GM13977 (cell line): ENCODE data around the gene KICS2.
"Not testable (repeated sequence)": the region's sequence is repeated elsewhere in the genome, so short reads cannot be mapped to it uniquely, and the experiment has no call there.

Source experiments
- DNase-seq: peaks from one replicate; pipeline ENCODE4 v3.0.0; 2012; ENCODE audit warnings: low spot score
- in situ Hi-C: fragments of 300-500 bp; cut with MboI; formaldehyde crosslinking; loops from one replicate; pipeline ENCODE4 v1.12.0; 2022; ENCODE audit warnings: low sequenced_read_pairs, low pct_unique_long_range_greater_than_20kb, mixed read lengths, inconsistent platforms; ENCODE audit not compliant: unreplicated experiment
- TF ChIP-seq, protein P1 (sequence below): IDR thresholded peaks from 2 replicates; pipeline ENCODE4 v1.5.1; 2012; ENCODE audit warnings: mild to moderate bottlenecking, control low read depth; ENCODE audit not compliant: insufficient read depth; ENCODE audit errors: extremely low read depth, missing control alignments

KICS2 gene

GRCh38 chr12:64221651-64222008 lies 466 bp downstream of the KICS2 start:
- DNase-seq, result peak; percentile 17
- TF ChIP-seq, protein P1, sequence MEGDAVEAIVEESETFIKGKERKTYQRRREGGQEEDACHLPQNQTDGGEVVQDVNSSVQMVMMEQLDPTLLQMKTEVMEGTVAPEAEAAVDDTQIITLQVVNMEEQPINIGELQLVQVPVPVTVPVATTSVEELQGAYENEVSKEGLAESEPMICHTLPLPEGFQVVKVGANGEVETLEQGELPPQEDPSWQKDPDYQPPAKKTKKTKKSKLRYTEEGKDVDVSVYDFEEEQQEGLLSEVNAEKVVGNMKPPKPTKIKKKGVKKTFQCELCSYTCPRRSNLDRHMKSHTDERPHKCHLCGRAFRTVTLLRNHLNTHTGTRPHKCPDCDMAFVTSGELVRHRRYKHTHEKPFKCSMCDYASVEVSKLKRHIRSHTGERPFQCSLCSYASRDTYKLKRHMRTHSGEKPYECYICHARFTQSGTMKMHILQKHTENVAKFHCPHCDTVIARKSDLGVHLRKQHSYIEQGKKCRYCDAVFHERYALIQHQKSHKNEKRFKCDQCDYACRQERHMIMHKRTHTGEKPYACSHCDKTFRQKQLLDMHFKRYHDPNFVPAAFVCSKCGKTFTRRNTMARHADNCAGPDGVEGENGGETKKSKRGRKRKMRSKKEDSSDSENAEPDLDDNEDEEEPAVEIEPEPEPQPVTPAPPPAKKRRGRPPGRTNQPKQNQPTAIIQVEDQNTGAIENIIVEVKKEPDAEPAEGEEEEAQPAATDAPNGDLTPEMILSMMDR, result no peak
- in situ Hi-C loops, result no loop called here

GRCh38 chr12:64220046-64220445 lies 2.0 kb downstream of the KICS2 start:
- no peak for DNase-seq
- in situ Hi-C loops, result no loop called here
- TF ChIP-seq, protein P1, result no peak

DNA sequence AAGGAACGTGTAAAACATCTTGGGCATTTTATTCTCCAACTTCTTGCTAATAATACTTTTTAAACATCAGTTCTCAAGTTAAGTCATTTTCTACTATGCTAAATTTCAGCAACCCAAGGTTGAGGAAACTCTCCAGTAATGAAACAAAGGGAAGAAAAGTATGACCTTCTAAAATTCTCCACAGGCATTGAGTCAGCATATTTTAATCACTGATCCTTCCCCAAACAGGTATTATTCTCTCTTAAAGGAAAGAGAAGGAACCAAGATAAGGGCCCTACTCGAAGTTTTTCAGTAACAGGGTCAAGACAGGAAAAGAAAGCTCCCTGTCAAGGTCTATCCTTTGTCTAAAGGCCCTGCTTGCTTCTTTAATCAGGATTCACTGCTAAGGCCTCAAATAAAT lies 3.0 kb downstream of the KICS2 start:
- in situ Hi-C loops, result no loop called here

GRCh38 chr12:64218597-64218996 lies 3.5 kb downstream of the KICS2 start:
- in situ Hi-C loops, result no loop called here
- DNase-seq, result no peak
- TF ChIP-seq, protein P1, result no peak

More for the DNA sequence above, 3.0 kb downstream of the KICS2 start:
- no peak for DNase-seq
- TF ChIP-seq, protein P1, result no peak

GRCh38 chr12:64217643-64218042 lies 4.5 kb downstream of the KICS2 start:
- DNase-seq, in situ Hi-C loops: not testable (repeated sequence)

- in situ Hi-C loops, result no loop called here
- no peak for DNase-seq
- TF ChIP-seq, protein P1, result no peak
Measured at GRCh38 chr12:64216239-64216638, 5.9 kb downstream of the KICS2 start.

GRCh38 chr12:64212119-64212746 lies 9.9 kb downstream of the KICS2 start:
- TF ChIP-seq, protein P1, result no peak
- in situ Hi-C loops, result no loop called here
- no peak for DNase-seq
